Prostate gland (tissue), 2 donors: Measurements from ENCODE around the gene KRTAP10-5. TPM values are rescaled to one million over a fixed set of nuclear protein-coding genes. Genes with fewer than 3 reads are reported as not detected.
"Not testable (repeated sequence)": the region's sequence is repeated elsewhere in the genome, so short reads cannot be mapped to it uniquely, and the experiment has no call there.

Experiments
- DNase-seq: peaks from one replicate; pipeline ENCODE4 v3.0.0-alpha.2; 2019; ENCODE audit warnings: low spot score
- H3K27ac ChIP-seq, 2 donors: fragments of 200-600 bp; sonication (generic); 2 replicates each; pipeline ENCODE4 v1.5.1; 2017 to 2019
- H3K27me3 ChIP-seq: fragments of 200-600 bp; sonication (generic); replicated peaks from 2 replicates; pipeline ENCODE4 v1.5.1; 2019; ENCODE audit not compliant: insufficient read depth
- H3K36me3 ChIP-seq, 2 donors: fragments of 200-600 bp; sonication (generic); 1 replicate in 1 of 2; 2 replicates in 1 of 2; pipeline versions ENCODE4 v1.5.1 to v1.8.1; 2017 to 2019
- H3K4me1 ChIP-seq: fragments of 200-600 bp; sonication (generic); replicated peaks from 2 replicates; pipeline ENCODE4 v1.5.1; 2019
- H3K4me3 ChIP-seq, 2 donors: fragments of 200-600 bp; sonication (generic); 2 replicates each; pipeline ENCODE4 v1.5.1; 2017 to 2019
- H3K9me3 ChIP-seq: fragments of 200-600 bp; sonication (generic); 2 replicates; pipeline ENCODE4 v1.5.1; 2017
- CTCF ChIP-seq, 4 experiments: fragments of 200-600 bp in 2 of 4; fragments of 450-650 bp in 2 of 4; sonication (generic) in 2 of 4; IDR thresholded peaks; 1 replicate in 3 of 4; 2 replicates in 1 of 4; pipeline ENCODE4 v1.5.1; 2016 to 2019; ENCODE audit warnings: antibody characterized with exemption in 4 of 4, mild to moderate bottlenecking in 2 of 4, moderate library complexity in 2 of 4
- POLR2A ChIP-seq: fragments of 450-650 bp; IDR thresholded peaks from one replicate; pipeline ENCODE4 v1.6.1; 2016; ENCODE audit warnings: antibody characterized with exemption, mild to moderate bottlenecking
- POLR2AphosphoS5 ChIP-seq: sonication (generic); formaldehyde crosslinking; IDR thresholded peaks from one replicate; pipeline ENCODE4 v1.6.1; 2017; ENCODE audit warnings: antibody characterized with exemption
- WGBS: methylation state at CpG from one replicate; pipeline ENCODE4 v1.1.5; 2018; 5-methylcytosine and 5-hydroxymethylcytosine counted together
- intact Hi-C: fragments of 100-400 bp; cut with DNase I; formaldehyde crosslinking; loops from one replicate; pipeline ENCODE4 v1.14.2; 2022
- total RNA-seq, 2 donors: library from RNA; depleted of rRNA; stranded (reverse); fragments of >200 nt; gene quantifications; one replicate each; pipeline ENCODE4 v1.1.0, GENCODE V29; 2016

Gene KRTAP10-5
- total RNA-seq, 2 donors from 2014 or later, result not detected

DNA sequence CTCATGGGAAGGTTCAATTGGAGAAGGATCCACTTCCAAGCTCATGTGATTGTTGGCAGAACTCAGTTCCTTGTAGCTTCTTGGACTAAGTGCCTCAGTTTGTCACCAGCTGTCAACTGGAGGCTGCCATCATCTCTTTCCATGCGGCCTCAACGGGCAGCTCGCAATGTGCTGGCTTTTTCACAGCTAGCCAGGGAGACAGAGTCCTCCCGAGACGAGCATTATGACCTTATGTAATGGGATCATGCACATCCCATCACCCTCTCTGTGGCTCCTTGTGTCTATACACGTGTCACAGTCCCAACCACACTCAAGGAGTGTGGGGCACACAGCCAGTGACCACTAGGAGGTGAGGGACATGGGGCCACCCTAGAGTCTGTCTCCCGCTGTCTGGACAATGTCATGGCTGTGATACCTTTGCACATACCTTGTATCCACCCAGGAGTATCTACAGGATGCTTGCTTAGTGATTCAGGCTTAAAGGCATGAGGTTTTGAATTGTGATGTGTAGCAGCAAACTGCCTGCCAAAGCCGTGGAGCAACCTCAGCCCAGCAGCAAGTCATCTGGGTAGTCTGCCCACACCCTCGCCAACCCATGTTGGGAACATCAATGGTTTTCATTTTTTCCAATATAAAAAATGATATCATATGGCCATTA, 15.8 kb upstream of the KRTAP10-5 start:
- no peak for DNase-seq
- peaks cover 2% of the 10 kb centered on the region for H3K27me3 ChIP-seq
- 63% methylated on average over 9 of the region's 9 CpGs for WGBS
- TF ChIP-seq POLR2AphosphoS5 (no peak), CTCF (IDR thresholded peaks at IDR 0.05) (no peak), POLR2A (no peak)
- H3K36me3 ChIP-seq, result no peaks in the 10 kb centered on the region
- H3K4me3 ChIP-seq, result no peak overlapping the region
- intact Hi-C loops, result no loop called here
- no peak overlapping the region for H3K27ac ChIP-seq
- H3K4me1 ChIP-seq, result no peaks in the 10 kb centered on the region
- no peaks in the 10 kb centered on the region for H3K9me3 ChIP-seq

DNA sequence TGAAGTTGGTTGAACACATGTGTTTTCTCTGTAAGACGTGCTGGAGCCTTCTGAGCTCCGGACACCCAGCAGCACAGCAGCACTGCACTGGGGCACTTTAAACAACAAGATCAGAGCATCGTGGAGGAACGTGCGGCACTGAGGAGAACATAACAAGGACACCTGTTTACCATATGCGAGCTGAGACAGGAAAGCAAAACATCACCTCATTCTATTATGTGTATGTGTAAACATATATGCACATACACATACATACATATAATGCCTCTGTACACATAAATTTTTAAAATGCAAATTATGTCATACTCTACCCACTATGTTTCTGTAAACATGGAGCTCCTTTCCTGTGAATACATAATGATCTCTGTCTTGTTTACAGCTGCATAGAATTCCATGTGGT, 15.1 kb upstream of the KRTAP10-5 start:
- Histone ChIP-seq H3K9me3 (no peaks in the 10 kb centered on the region), H3K4me1 (no peaks in the 10 kb centered on the region), H3K27ac (no peak overlapping the region), H3K36me3 (no peaks in the 10 kb centered on the region), H3K27me3 (peaks cover 2% of the 10 kb centered on the region), H3K4me3 (no peak overlapping the region)
- WGBS, result 73% methylated on average over 6 of the region's 6 CpGs
- DNase-seq, result no peak
- intact Hi-C loops, result no loop called here
- TF ChIP-seq CTCF (IDR thresholded peaks at IDR 0.05) (no peak), POLR2A (no peak)

DNA sequence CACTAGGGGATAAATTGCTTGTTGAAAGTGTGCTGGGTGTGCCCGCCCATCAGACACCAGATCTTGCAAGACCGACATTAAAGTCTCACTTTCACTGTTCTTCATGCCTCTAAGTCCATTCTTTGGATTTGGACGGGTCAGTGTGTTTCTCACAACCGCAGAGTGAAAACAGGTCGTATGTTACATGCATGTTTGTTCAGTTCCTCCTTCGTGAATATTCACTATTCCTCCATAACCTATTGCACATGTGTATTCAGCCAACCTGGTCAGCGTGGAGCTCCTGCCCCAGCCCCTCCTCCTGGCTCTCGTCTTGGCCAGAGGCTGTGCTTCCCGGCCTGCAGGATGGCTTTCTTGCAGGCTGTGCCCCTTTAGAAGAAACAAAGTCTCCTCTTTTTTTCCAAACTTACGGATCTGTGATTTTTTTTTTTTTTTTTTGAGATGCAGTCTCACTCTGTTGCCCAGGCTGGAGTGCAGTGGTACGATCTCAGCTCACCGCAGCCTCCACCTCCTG, 14.1 kb upstream of the KRTAP10-5 start:
- WGBS, result 76% methylated on average over 12 of the region's 12 CpGs
- H3K27me3 ChIP-seq, result peaks cover 2% of the 10 kb centered on the region
- H3K4me1 ChIP-seq, result no peaks in the 10 kb centered on the region
- no peaks in the 10 kb centered on the region for H3K9me3 ChIP-seq
- intact Hi-C loops, result no loop called here
- H3K27ac ChIP-seq, result no peak overlapping the region
- no peak for DNase-seq
- no peak overlapping the region for H3K4me3 ChIP-seq
- no peaks in the 10 kb centered on the region for H3K36me3 ChIP-seq
- no peak for TF ChIP-seq POLR2A
- TF ChIP-seq CTCF (IDR thresholded peaks at IDR 0.05), result no peak
- no peak for TF ChIP-seq POLR2AphosphoS5

DNA sequence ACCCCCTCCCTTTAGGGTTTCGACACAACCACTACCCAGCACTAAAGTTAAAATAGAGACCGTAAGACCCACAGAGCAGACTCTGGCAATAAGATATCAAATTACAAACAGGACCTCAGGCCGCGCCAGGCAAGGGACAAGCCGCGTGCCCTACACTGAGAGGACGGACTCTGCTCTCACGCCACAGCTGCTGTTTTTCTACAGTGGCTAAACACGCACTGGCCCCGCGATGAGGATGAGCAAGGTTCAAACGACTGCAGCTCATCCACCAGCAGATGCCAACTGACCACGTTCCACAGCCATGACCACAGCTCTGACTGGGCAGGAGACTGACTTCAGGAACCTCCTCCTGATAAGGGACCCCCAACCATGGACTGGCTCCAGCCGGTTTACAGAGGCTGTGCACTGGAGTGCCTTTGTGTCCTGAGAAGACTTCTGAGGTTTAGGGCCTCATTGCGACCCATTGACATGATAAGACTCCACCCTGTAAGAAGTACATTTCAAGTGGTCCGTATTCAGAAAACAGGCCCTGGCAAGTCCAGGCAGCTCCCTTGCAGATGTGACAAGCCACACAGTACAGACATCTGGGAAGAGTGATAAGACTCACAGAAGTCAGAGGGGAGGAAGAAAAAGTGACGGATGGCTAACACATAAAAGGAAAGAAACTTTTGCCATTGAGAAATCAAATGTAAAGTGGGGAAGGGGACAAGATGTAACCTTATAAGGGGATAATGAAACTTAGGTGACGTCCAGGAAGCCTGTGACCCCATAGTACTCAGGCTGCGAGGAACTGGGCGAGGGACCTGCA, 13.4 kb upstream of the KRTAP10-5 start:
- H3K4me3 ChIP-seq, result no peak overlapping the region
- H3K36me3 ChIP-seq, result no peaks in the 10 kb centered on the region
- no peak overlapping the region for H3K27ac ChIP-seq
- H3K4me1 ChIP-seq, result no peaks in the 10 kb centered on the region
- H3K27me3 ChIP-seq, result peaks cover 2% of the 10 kb centered on the region
- H3K9me3 ChIP-seq, result no peaks in the 10 kb centered on the region
- no peak for DNase-seq
- intact Hi-C loops, result no loop called here
- WGBS, result 51% methylated on average over 20 of the region's 20 CpGs
- TF ChIP-seq POLR2AphosphoS5, result no peak

GRCh38 chr21:44592446-44593311, 12.3 kb upstream of the KRTAP10-5 start, which contains the start of gene KRTAP10-6:
KRTAP10-6 (minus strand) TSS chr21:44592505; CDS start chr21:44592484, 21 bp downstream.
- DNase-seq, result no peak
- intact Hi-C loops, result no loop called here
- no peak for TF ChIP-seq POLR2AphosphoS5

DNA sequence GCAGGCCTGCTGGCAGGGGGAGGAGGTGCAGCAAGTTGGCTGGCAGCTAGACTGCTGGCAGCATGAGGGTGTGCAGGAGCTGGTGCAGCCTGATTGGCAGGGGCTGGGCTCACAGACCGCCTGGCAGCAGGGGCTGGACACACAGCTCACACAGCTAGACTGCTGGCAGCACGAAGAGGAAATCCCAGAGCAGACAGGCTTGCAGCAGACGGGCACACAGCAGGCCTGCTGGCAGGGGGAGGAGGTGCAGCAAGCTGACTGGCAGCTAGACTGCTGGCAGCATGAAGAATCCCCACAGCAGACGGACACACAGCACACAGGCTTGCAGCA, 11.4 kb upstream of the KRTAP10-5 start:
- intact Hi-C loops, H3K27me3 ChIP-seq: not testable (repeated sequence)

More at GRCh38 chr21:44592446-44593311, 12.3 kb upstream of the KRTAP10-5 start, which contains the start of gene KRTAP10-6:
- WGBS, result 59% methylated on average over 26 of the region's 33 CpGs
- H3K9me3 ChIP-seq, result no peaks in the 10 kb centered on the region
- no peak within 1 kb of the TSS for H3K4me3 ChIP-seq
- no peaks in the 10 kb centered on the region for H3K4me1 ChIP-seq
- H3K27me3 ChIP-seq, result peaks cover 2% of the 10 kb centered on the region
- no peaks in the 10 kb centered on the region for H3K36me3 ChIP-seq
- H3K27ac ChIP-seq, result no peak within 1 kb of the TSS

DNA sequence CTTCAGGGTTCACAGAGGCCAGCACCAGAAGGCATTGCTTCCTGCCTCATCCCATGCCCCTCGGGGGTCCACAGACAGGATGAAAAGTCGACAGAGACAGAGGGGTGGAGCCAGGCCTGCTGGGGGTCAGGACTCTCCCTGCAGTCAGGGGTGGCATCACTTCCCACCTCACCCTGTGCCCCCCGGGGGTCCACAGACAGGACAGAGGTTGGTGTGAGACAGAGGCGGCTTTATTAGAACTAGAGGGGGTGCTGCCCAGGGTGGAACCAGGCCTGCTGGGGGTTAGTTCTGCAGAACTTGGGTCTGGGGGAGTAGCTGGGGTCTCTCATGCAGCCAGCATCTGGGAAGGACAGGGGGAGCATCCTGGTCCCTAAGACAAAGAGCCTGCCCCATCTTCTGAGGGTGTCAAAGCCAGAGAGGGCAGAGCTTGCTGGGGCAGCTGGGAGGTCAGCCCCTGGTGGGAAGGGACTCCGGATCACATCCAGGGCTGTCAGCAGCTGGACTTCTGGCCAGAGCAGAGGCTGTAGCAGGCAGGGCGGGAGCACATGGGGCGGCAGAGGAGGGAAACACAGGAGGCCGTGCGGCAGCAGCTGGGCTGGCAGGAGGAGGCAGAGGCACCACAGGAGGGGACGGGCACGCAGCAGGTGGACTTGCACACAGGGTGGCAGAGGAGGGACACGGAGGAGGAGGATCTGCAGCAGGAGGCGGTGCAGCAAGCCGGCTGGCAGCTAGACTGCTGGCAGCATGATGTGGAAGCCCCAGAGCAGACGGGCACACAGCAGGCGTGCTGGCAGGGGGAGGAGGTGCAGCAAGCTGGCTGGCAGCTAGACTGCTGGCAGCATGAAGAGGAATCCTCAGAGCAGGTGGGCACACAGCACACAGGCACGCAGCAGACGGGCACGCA, 10.7 kb upstream of the KRTAP10-5 start:
- H3K36me3 ChIP-seq, H3K27me3 ChIP-seq, DNase-seq, H3K27ac ChIP-seq, intact Hi-C loops, H3K4me3 ChIP-seq, H3K4me1 ChIP-seq, H3K9me3 ChIP-seq: not testable (repeated sequence)
- WGBS, result 59% methylated on average over 16 of the region's 19 CpGs

More for the DNA sequence above, 11.4 kb upstream of the KRTAP10-5 start:
- H3K4me1 ChIP-seq, DNase-seq, H3K36me3 ChIP-seq, H3K4me3 ChIP-seq, H3K27ac ChIP-seq, H3K9me3 ChIP-seq: not testable (repeated sequence)
- 19% methylated on average over 3 of the region's 4 CpGs for WGBS
